GM13976 (cell line): ENCODE results near the gene SULT1A2.
"Not testable (repeated sequence)": the region's sequence is repeated elsewhere in the genome, so short reads cannot be mapped to it uniquely, and the experiment has no call there.

Source experiments
- DNase-seq: peaks from one replicate; pipeline ENCODE4 v3.0.0; 2012; ENCODE audit warnings: low spot score
- CTCF ChIP-seq: IDR thresholded peaks from 2 replicates; pipeline ENCODE4 v1.5.1; 2012; ENCODE audit warnings: borderline replicate concordance, mild to moderate bottlenecking; ENCODE audit not compliant: insufficient read depth; ENCODE audit errors: extremely low read depth, missing control alignments, control extremely low read depth
- in situ Hi-C: fragments of 300-500 bp; cut with MboI; formaldehyde crosslinking; loops from one replicate; pipeline ENCODE4 v1.12.0; 2022; ENCODE audit warnings: low sequenced_read_pairs, mixed read lengths, inconsistent platforms; ENCODE audit not compliant: unreplicated experiment

SULT1A2 gene

GRCh38 chr16:28603381-28604185 lies 6.7 kb upstream of the SULT1A2 start:
- no peak for DNase-seq
- TF ChIP-seq CTCF = no peak
- in situ Hi-C loops = no loop called here

- in situ Hi-C loops = no loop called here
- peak; percentile 73 for DNase-seq
- no peak for TF ChIP-seq CTCF
Measured at GRCh38 chr16:28602529-28602928, 5.7 kb upstream of the SULT1A2 start.

- DNase-seq, in situ Hi-C loops: not testable (repeated sequence)
Measured at GRCh38 chr16:28602062-28602461, 5.2 kb upstream of the SULT1A2 start.

- DNase-seq, in situ Hi-C loops: not testable (repeated sequence)
Measured at GRCh38 chr16:28601589-28601988, 4.7 kb upstream of the SULT1A2 start.

- DNase-seq, in situ Hi-C loops: not testable (repeated sequence)
Measured at GRCh38 chr16:28600965-28601364, 4.1 kb upstream of the SULT1A2 start.

GRCh38 chr16:28599377-28600285 lies 2.8 kb upstream of the SULT1A2 start:
- not testable (repeated sequence) for DNase-seq

GRCh38 chr16:28597692-28598261 lies 927 bp upstream of the SULT1A2 start:
- in situ Hi-C loops = no loop called here
- TF ChIP-seq CTCF = no peak
- DNase-seq = no peak

More at GRCh38 chr16:28599377-28600285, 2.8 kb upstream of the SULT1A2 start:
- in situ Hi-C loops = not testable (repeated sequence)

- in situ Hi-C loops = no loop called here
- no peak for TF ChIP-seq CTCF
- no peak for DNase-seq
Measured at GRCh38 chr16:28596115-28596630, 677 bp downstream of the SULT1A2 start.

- in situ Hi-C loops = not testable (repeated sequence)
Measured at GRCh38 chr16:28595451-28595850, 1.4 kb downstream of the SULT1A2 start.

More at GRCh38 chr16:28595451-28595850, 1.4 kb downstream of the SULT1A2 start:
- not testable (repeated sequence) for DNase-seq
